ENCODE results near the gene ST8SIA4.

ST8SIA4 gene

DNA sequence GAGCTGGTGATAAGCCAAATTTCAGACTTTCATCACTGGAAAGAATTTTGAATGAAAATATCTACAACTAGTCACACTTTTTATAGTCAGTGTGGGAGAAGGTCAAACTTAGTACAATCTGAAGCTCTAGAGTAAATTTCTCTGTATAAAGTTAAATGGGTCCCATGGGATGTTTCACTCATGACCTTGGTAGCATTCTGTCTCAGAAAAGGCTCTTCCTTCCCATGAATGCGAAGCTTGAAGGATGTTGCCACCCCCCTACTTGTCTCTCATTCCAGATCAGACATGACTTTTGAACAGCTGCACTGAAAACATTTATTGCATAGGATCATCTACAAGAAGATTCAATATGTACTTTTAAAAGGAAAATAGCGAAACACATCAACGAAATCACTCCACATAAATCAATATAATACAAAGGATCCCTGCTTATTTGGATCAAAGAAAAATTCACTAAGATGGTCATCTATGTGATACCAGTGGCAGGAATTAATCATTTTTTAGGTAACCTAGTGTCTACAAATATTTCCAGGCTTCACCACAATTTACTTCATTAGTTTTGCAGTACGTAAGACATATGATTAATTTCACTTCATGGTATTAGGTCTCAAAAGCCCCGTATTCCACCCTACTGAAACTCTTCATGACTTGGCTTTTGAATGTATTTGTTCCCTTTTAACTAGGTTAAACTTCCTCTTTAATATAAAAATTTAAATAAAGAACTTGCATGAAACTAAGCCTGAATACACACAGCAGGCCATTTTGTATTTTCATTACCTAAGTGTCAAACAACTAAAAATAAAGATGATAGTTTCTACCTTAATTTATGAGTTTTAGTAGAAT lies 4.4 kb downstream of the ST8SIA4 start:
- DNase-seq: no peak
- no peak for TF ChIP-seq GATA1 (IDR thresholded peaks at IDR 0.05; ENCODE audit: low read depth, low read length)

DNA sequence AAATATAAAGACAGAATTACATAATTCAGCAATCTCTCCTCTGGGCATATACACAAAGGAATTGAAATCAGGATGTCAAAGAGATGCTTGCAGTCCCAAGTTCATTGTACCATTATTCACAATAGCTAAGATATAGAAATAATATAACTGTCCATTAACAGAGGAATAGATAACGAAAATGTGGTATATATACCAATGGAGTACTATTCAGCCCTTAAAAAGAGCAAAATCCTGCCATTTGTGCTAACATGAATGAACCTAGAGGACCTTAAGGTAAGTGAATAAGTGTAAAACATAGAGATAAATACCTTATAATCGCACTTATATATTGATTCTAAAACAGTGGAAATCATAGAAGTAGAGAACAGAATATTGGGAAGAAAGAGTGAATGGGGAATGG lies 7.0 kb downstream of the ST8SIA4 start:
- TF ChIP-seq GATA1 (IDR thresholded peaks at IDR 0.05; ENCODE audit: low read depth, low read length) (no peak), POLR2A (IDR thresholded peaks at IDR 0.05; ENCODE audit: low read length) (no peak)
- DNase-seq: no peak

DNA sequence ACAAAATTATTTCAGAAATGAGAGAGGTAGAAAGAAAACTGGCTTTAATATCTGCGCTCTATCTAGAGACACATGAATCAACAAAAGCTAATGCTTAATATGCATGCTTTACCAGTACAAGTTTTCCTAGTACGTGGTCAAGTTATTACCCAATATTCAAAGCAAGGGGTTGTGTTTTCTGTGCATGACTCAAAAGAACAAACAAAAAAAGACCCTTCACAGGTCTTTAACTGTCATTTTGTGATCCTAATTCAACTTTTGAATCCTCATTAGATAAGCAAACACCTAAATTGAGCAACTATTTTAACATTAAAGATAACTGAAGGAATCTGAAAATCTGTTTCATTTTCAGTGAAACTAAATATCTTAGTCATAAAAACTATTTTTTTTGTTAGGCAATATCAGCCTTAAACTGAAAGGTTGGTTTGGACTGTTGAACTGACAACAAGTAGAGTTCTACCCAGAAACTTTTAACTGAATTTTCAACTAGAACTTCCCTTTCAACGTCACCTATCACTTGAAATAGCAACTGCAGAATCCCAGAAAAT lies 12.5 kb downstream of the ST8SIA4 start:
- DNase-seq: peak; percentile 34 to 59
- TF ChIP-seq GATA1 (IDR thresholded peaks at IDR 0.05; ENCODE audit: low read depth, low read length) (no peak), POLR2A (IDR thresholded peaks at IDR 0.05; ENCODE audit: low read length) (no peak)

DNA sequence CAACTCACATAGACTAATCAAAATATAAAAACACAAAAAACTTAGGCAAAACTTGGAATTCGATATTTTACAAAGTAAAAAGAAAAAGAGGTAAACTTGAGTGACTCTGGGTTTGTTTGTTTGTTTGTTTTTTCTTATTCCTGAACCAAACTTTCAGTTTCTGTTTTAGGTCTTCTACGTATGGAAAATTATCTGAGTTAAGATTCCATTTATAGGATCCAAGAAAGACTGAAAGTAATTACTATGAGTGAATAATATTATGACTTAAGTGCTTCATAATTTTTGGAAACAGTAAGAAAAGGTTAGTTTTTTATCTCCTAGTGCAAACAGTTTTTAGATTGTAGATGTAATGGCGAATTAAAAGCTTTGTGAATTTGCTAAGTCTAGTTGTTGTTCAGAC lies 13.2 kb downstream of the ST8SIA4 start:
- TF ChIP-seq GATA1 (IDR thresholded peaks at IDR 0.05; ENCODE audit: low read depth, low read length) (no peak), POLR2A (IDR thresholded peaks at IDR 0.05; ENCODE audit: low read length) (no peak)
- peak; percentile 34 to 60 for DNase-seq

DNA sequence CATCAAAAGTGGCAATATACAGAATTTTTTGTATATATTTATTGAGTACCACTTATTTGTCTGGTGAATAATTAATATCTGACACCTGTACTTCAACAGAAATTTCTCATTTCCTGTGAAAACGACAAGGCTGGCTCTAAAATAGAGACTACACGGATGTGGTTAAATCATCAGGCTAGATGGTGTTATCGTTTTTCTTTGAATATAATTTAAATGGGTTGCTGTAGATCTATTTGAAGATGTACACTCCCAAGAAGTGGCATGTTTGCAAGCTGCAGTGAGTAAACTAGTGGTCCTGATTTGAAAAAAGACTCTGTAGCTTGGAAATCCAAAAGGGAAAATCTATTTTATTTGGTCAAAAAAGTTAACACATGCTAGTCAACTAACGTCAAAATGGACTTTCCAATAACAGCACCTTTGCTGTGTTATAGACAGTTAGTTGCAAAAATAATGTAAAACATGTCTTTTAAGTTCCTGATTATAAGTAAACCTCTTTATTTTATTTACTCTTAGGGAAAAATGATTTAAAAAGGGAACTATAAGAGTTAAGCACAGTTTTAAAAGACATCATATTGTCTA lies 13.8 kb downstream of the ST8SIA4 start:
- DNase-seq: peak; percentile 12 to 41

DNA sequence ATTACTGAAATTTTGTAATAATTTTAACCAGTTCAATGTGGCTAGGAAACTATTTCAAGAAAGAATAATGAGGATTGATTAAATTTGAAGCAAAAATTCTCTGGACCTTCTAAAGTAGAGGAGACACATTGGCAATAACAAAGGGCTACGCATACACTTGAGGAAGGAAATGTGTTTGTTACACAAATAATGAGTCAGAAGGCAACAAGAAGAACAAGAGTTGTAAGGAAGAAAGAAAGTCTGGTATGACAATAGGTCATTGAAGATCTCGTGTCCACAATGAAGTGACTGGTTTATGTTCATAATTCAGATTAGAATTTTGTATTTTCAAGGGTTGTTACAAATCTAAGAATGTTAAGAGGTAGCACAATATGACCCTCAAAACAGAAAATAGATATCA lies 25.8 kb downstream of the ST8SIA4 start:
- no peak for DNase-seq
- TF ChIP-seq GATA1 (IDR thresholded peaks at IDR 0.05; ENCODE audit: low read depth, low read length): no peak
- TF ChIP-seq POLR2A (IDR thresholded peaks at IDR 0.05; ENCODE audit: low read length): no peak

More for the DNA sequence above, 13.8 kb downstream of the ST8SIA4 start:
- TF ChIP-seq GATA1 (IDR thresholded peaks at IDR 0.05; ENCODE audit: low read depth, low read length): no peak
- TF ChIP-seq POLR2A (IDR thresholded peaks at IDR 0.05; ENCODE audit: low read length): no peak

DNA sequence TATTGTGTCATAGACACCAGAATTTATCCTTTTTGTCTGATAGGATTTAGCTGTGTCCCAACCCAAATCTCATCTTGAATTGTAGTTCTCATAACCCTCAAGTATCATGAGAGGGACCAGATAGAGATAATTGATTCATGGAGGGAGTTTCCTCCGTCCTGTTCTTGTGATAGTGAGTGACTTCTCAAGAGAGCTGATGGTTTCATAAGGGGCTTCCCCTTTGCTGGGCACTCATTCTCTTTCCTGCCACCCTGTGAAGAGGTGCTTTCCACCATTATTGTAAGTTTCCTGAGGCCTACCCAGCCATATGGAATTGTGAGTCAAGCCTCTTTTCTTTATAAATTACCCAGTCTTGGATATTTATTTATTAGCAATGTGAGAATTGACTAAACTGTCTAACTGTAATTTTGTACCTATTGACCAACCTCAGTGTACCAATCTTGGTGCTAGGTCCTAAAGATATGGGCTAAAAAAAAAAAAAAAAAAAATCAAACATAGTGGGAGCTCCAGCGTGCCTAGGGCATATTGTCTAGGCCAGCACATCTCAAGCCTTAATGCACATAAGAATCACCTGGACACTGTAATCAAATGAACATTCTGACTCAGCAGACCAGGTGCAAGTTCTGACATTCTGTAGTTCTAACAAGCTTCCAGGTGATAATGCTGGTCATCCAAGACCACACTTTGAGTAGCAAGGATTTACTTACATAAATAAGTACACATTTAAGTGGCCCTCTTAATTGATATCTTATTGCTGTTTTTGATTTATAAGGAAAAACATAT lies 30.5 kb downstream of the ST8SIA4 start:
- DNase-seq: no peak
- TF ChIP-seq GATA1 (IDR thresholded peaks at IDR 0.05; ENCODE audit: low read depth, low read length): no peak
- TF ChIP-seq POLR2A (IDR thresholded peaks at IDR 0.05; ENCODE audit: low read length): no peak

DNA sequence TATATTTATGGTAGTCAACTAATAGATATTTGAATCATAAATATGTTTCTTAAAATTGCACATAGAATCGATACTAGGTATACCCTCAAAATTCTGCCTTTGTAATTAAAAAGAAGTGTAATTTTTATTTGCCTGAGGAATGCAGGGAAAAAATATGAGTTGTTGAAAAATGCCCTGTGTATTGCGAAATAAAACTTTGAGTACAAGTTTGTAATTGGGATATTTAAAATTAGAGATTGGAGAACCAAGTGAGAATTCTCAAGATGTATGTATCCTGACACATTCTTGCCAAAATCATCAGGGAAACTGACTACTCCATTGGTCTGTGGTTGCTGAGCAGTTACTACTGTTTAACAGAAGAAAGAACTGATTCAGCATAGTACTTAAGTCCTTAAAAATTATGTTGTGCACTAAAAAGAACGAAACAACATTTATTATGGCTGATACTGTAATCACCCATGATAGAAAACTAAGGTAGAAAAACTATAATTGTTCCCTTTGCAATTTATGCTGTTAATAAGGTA lies 36.0 kb downstream of the ST8SIA4 start:
- TF ChIP-seq POLR2A (IDR thresholded peaks at IDR 0.05; ENCODE audit: low read length) (no peak), GATA1 (IDR thresholded peaks at IDR 0.05; ENCODE audit: low read depth, low read length) (no peak)
- no peak for DNase-seq

DNA sequence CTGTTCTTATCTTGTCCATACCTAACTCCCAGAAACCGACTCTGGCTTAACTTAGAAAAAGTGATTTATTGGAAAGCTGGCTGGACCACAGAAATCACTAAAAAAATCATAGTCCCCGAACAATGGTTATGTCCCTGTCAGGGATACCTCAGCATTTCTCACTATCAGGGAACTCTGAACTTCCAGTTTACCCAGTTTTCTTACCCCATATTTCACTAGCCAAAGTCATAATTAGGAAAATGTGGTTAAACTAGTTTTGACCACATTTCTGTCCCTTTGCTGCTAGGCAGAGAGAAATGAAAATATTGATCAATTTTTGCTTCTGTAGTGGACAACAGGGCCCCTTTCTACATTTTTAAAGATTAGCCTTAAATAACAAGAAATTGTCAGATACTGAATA lies 38.2 kb downstream of the ST8SIA4 start:
- TF ChIP-seq GATA1 (IDR thresholded peaks at IDR 0.05; ENCODE audit: low read depth, low read length): no peak
- no peak for TF ChIP-seq POLR2A (IDR thresholded peaks at IDR 0.05; ENCODE audit: low read length)
- no peak for DNase-seq

DNA sequence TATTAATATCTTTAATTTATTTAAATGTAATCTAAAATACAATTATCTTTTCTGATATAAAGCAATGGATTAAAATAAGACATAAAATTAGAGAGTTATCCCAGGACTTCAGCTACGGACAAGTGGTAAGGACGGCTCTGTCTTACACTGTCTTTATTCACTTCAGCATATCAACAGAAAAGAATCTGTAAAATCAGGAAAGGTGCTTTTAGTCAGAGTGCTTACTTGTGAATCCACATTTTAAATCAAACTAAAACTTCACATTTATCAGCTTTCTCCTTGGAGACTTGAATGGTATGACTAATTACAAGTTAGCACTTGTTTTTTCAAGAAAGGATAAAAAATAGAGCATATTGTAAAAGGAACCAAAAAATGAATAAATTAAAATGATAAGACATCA lies 39.3 kb downstream of the ST8SIA4 start:
- DNase-seq: no peak
- no peak for TF ChIP-seq GATA1 (IDR thresholded peaks at IDR 0.05; ENCODE audit: low read depth, low read length)
- no peak for TF ChIP-seq POLR2A (IDR thresholded peaks at IDR 0.05; ENCODE audit: low read length)

DNA sequence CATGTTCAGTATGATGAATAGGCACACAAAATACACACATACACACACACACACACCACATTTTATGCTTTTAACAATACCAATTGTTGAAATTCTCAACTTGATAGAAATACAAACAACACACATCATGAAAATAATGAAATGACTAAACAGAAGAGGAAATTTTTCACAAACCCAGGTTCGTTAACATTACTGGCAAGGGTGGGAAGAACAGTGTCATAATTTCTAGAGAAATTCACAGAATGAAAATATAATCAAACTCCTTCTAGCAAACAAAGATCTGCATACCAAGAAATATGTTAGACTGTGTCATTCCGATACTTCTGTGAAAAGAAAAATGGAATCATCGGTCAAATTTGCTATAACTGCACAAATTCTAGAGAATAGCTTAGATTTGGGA lies 41.9 kb downstream of the ST8SIA4 start:
- DNase-seq: no peak

DNA sequence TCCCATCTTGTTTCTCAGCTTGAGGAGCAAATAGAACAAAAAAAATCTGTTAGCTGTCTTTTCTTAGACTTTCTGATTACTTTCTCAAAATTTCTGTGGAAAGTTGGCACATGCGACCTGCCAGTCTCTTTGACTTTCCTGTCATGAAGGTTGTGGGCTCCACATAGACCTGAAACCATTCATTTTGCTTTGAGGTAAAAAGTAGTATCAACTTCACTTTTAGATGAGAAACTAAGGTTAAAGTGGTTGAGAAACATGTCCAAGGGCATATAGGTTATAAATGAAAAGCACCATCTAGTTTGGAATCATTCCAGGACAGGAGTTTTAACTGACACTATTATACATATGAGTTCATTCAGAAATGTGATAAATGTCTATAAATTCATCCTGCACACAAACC lies 42.7 kb downstream of the ST8SIA4 start:
- TF ChIP-seq POLR2A (IDR thresholded peaks at IDR 0.05; ENCODE audit: low read length) (no peak), GATA1 (IDR thresholded peaks at IDR 0.05; ENCODE audit: low read depth, low read length) (no peak)
- no peak for DNase-seq

More for the DNA sequence above, 41.9 kb downstream of the ST8SIA4 start:
- TF ChIP-seq POLR2A (IDR thresholded peaks at IDR 0.05; ENCODE audit: low read length): no peak
- TF ChIP-seq GATA1 (IDR thresholded peaks at IDR 0.05; ENCODE audit: low read depth, low read length): no peak

DNA sequence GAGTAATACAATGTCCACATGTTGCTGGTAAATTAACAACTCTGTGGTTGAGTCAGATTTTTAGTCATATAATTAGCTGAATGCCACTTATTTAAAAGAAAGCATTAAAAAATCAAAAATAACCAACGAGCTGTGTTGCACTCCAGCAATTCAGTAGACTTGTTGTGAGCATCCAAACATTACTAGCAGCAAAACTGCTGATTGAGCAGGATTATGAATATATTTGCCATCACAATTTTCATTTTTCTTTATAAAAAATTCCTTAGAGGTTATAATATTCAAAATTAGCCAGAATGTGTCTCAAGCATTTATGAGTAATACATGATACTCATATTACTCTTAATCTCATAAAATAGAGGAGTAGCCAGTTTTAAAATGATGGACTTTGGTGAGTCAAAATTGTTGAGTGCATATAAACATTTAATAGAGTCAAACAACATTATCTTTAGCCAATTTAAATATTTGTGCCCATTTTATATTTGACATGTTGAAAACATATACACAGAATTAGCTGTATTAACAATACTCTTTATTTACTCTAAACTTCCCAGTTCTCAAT lies 44.0 kb downstream of the ST8SIA4 start:
- DNase-seq: no peak
- TF ChIP-seq POLR2A (IDR thresholded peaks at IDR 0.05; ENCODE audit: low read length): no peak
- no peak for TF ChIP-seq GATA1 (IDR thresholded peaks at IDR 0.05; ENCODE audit: low read depth, low read length)
